AG09309 (cell line): Measurements from ENCODE around the gene NKAIN2.

ENCODE experiments used
- DNase-seq: peaks from one replicate; pipeline ENCODE4 v3.0.0-alpha.2; 2010; ENCODE audit warnings: low read depth
- H3K4me3 ChIP-seq: 2 replicates; pipeline ENCODE4 v1.5.1; 2011; ENCODE audit warnings: mild to moderate bottlenecking, low read depth, low read length, moderate library complexity; ENCODE audit not compliant: control insufficient read depth
- CTCF ChIP-seq: IDR thresholded peaks from 2 replicates; pipeline ENCODE4 v1.5.1; 2011; ENCODE audit warnings: mild to moderate bottlenecking, low read depth, low read length, inconsistent platforms; ENCODE audit not compliant: insufficient read depth, control insufficient read depth; ENCODE audit errors: missing control alignments

NKAIN2 gene

GRCh38 chr6:124661097-124661661, 857.5 kb downstream of the NKAIN2 start:
- TF ChIP-seq CTCF, result no peak
- H3K4me3 ChIP-seq, result no peak overlapping the region
- DNase-seq, result no peak

- DNase-seq, result no peak
- TF ChIP-seq CTCF, result no peak
- no peak overlapping the region for H3K4me3 ChIP-seq
Observed at GRCh38 chr6:124668028-124668427, 864.4 kb downstream of the NKAIN2 start.

GRCh38 chr6:124669713-124670480, 866.2 kb downstream of the NKAIN2 start:
- no peak overlapping the region for H3K4me3 ChIP-seq
- TF ChIP-seq CTCF, result no peak
- DNase-seq, result no peak

GRCh38 chr6:124670801-124671200, 867.1 kb downstream of the NKAIN2 start:
- no peak for DNase-seq
- H3K4me3 ChIP-seq, result no peak overlapping the region
- TF ChIP-seq CTCF, result no peak

- no peak for DNase-seq
- no peak for TF ChIP-seq CTCF
- H3K4me3 ChIP-seq, result no peak overlapping the region
Observed at GRCh38 chr6:124671324-124671723, 867.7 kb downstream of the NKAIN2 start.

GRCh38 chr6:124674042-124674441, 870.4 kb downstream of the NKAIN2 start:
- DNase-seq, result no peak
- TF ChIP-seq CTCF, result no peak
- no peak overlapping the region for H3K4me3 ChIP-seq
